ENCODE data around the gene IGSF1. TPM values are rescaled to one million over a fixed set of nuclear protein-coding genes. Genes with fewer than 3 reads are reported as not detected.
A peak's percentile ranks its signal among the peaks of the same experiment; 100 is the strongest.

The IGSF1 gene
- total and polyA plus RNA-seq, 2 of the 13 experiments (the other 11 are each of a cell fraction or from before 2014, with no cell fraction given) = 58.7 to 108 TPM

DNA sequence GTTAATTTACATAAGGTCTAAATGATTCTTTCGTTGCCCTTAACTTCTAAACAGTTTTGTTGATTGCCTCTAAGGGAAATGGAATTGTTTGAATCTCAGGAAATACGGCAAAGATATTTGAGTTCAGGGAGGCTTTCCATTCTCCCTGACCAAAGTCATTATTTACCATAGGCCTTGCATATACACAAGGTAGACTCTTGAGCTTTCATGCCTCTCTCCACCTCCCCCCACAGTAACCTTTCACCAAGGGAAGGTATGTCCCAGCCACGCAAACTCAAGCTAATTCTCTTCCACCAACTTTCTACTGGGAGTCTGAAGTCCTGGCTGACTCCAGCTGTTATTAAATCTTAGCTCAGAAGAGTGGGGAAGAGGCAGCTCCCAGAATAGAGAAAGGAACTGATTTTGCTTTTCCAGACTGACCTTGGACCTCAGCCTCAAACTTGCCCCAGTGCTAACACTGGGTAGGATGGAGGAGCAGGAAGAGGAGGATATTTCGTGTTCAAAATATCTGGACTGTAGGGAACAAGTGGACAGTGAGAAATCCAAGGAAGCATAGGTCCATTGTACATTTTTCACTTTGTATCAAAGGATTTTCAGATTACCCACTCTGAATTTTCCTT is 1.4 kb downstream of the IGSF1 start (continued):
- TF ChIP-seq E2F1 (CRISPR knock-in tag; IDR thresholded peaks at IDR 0.05) (no peak), NR2C2 (CRISPR knock-in tag; IDR thresholded peaks at IDR 0.05; ENCODE audit: borderline replicate concordance) (no peak), ZNF292 (CRISPR knock-in tag; IDR thresholded peaks at IDR 0.05; ENCODE audit: borderline replicate concordance, low read depth) (no peak), ZSCAN20 (CRISPR knock-in tag; IDR thresholded peaks at IDR 0.05; ENCODE audit: borderline replicate concordance) (no peak), CREM (IDR thresholded peaks at IDR 0.05) (peak; percentile 20; the same call in 1 of the 2 replicates), CREM (CRISPR knock-in tag; IDR thresholded peaks at IDR 0.05) (no peak), TMF1 (CRISPR knock-in tag; IDR thresholded peaks at IDR 0.05; ENCODE audit: low read depth) (no peak), ZNF720 (CRISPR knock-in tag; IDR thresholded peaks at IDR 0.05) (no peak), CENPT (CRISPR knock-in tag; IDR thresholded peaks at IDR 0.05; ENCODE audit: low read depth) (no peak), ZBTB49 (CRISPR knock-in tag; IDR thresholded peaks at IDR 0.05; ENCODE audit: borderline replicate concordance) (no peak), JUN (CRISPR knock-in tag; IDR thresholded peaks at IDR 0.05) (no peak), NR2F6 (IDR thresholded peaks at IDR 0.05) (peak; percentile 42), NR2F6 (CRISPR knock-in tag; IDR thresholded peaks at IDR 0.05) (0 out of 2 replicates have a peak, but pooled peaks have one; percentile 13), SMAD1 (CRISPR knock-in tag; IDR thresholded peaks at IDR 0.05; ENCODE audit: borderline replicate concordance, low read depth) (no peak), ZBED4 (CRISPR knock-in tag; IDR thresholded peaks at IDR 0.05; ENCODE audit: borderline replicate concordance) (no peak), YY1 (IDR thresholded peaks at IDR 0.05; ENCODE audit: insufficient read depth, insufficient replicate concordance, low read depth, low read length) (no peak), MED1 (CRISPR knock-in tag; IDR thresholded peaks at IDR 0.05) (peak; percentile 64), PAX8 (CRISPR knock-in tag; IDR thresholded peaks at IDR 0.05; ENCODE audit: borderline replicate concordance) (no peak), JUNB (CRISPR knock-in tag; IDR thresholded peaks at IDR 0.05; ENCODE audit: borderline replicate concordance) (no peak), ZNF772 (CRISPR knock-in tag; IDR thresholded peaks at IDR 0.05) (no peak), ZNF562 (CRISPR knock-in tag; IDR thresholded peaks at IDR 0.05; ENCODE audit: borderline replicate concordance) (no peak), NCOR1 (IDR thresholded peaks at IDR 0.05; ENCODE audit: borderline replicate concordance, low read length) (peak; percentile 46; the same call in 1 of the 2 replicates), ZNF17 (CRISPR knock-in tag; IDR thresholded peaks at IDR 0.05) (no peak)
- TF ChIP-seq, protein P1, sequence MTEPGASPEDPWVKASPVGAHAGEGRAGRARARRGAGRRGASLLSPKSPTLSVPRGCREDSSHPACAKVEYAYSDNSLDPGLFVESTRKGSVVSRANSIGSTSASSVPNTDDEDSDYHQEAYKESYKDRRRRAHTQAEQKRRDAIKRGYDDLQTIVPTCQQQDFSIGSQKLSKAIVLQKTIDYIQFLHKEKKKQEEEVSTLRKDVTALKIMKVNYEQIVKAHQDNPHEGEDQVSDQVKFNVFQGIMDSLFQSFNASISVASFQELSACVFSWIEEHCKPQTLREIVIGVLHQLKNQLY (CRISPR knock-in tag; IDR thresholded peaks at IDR 0.05) = no peak

Measured in HepG2 (cell line).